A549 treated with Hydrocortisone at 1 μM for 4 hours (cell line): ENCODE measurements around the gene PRTN3. TPM values are rescaled to one million over a fixed set of nuclear protein-coding genes. Genes with fewer than 3 reads are reported as not detected.

ENCODE experiments used
- total RNA-seq: library from RNA; stranded (reverse); fragments of 200-300 nt; extraction: Qiagen RNA extraction; gene quantifications from 5 replicates; pipeline ENCODE4 v1.2.3, GENCODE V29; 2022

Gene PRTN3, protein sequence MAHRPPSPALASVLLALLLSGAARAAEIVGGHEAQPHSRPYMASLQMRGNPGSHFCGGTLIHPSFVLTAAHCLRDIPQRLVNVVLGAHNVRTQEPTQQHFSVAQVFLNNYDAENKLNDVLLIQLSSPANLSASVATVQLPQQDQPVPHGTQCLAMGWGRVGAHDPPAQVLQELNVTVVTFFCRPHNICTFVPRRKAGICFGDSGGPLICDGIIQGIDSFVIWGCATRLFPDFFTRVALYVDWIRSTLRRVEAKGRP
- total RNA-seq = 0.14 to 0.46 TPM (median 0.43 TPM) in 5 replicates

DNA sequence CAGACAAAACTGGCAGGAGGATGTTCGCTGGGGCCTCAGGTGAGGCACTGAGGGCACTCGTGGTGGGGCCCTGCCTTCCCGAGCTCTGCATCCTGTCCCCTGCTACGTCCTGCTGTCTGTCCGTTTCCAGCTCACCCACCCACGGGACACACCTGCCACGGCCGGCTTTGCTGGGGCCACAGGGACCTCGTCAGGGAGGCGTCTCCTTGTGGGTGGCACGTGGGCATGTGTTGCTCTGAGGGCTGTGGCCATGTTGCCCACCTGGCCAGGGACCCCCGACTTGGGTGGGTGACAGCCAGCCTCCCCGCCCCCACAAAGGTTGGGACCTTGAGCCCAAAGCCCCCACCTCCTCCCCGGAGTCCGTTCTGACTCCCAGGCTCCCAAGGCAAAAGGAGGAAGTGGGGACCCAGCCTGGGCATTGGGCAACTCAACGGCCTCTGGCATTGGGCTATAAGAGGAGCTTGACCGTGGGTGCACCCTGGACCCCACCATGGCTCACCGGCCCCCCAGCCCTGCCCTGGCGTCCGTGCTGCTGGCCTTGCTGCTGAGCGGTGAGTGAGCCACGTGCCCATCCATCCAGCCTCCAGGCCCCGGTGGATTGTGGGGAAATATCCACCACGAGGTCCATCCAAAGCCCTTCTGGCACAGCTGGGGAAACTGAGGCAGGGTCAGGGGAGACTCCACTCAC is at the start of gene PRTN3:
Gene PRTN3, plus strand, starts transcription at position 481 of the 688 bp plus-strand sequence. Its CDS starts 10 bp downstream, at position 491.

DNA sequence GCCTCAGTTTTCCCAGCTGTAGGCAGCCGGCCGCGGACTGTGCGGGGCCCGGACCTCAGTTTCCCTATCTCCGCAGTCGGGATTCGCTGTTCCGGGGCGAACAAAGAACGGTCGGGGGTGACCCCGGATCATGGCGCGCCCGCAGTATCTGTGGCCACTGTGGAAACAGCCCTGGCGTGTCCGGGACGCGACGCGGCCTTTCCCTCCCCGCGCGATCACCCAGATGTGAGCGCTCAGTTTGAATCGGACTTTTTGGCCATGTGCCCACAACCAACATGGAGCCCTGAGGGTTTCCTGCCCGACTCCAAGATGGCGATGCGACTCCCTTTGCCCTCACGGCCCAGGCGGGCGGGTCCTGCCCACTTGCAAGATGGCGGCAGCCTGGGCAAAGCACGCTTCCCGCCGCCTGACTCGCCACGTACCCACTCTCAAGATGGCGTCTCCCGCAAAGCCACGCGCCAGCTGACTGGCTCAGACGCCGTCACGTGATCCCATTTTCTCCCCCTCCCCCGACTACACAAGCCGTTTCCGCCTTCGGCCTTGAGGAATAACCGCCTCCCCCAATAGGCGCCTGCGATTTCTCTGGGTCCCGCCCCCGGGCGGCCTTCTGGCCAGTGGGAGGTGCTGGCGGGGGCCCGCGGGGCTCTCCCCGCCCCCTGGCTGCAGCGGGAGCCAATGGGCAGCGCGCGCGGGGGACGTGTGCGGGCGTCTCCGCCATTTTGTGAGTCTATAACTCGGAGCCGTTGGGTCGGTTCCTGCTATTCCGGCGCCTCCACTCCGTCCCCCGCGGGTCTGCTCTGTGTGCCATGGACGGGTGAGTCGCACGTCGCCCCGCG is 43.9 kb upstream of the PRTN3 start, which contains the start of gene PTBP1:
Gene PTBP1, plus strand, starts transcription at position 761 of the 836 bp plus-strand sequence. Its CDS starts 46 bp downstream, at position 807.

DNA sequence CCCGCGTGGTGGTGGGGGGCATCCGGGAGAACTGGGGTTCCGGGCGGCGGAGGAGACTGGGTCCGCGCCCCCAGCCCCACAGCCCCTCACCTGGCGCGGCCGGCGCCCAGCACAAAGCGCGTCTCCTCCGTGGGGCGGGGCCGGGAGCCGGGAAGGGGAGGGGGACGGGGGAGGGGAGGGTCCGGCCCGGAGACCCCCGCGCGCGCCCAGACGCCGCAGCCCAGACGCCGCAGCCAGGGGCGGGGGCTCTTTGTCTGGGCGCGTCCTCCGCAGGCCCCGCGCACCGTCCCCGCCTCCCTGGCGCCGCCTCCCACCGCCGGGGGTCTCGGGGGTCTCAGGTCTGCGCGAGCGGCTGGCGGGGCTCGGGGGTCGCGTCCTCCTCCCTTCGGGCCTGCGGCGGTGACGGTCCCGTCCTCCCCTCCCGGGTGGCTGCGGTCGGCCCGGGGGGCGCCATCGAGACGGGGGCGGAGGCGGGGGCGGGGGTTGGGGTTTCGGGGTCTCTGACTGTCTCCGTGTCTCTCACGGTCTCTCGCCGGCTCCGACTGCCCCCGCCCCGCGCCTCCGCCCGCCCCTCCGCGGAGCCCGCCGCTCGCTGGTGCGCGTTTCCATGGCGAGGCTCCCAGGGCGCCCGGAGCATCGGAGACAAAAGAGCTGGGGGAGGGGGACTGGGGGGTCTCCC is 18.8 kb upstream of the PRTN3 start, which contains the start of gene PLPPR3:
Gene PLPPR3, minus strand, starts transcription at position 131 of the 679 bp plus-strand sequence. CDS start 396 bp downstream, outside the sequence.

DNA sequence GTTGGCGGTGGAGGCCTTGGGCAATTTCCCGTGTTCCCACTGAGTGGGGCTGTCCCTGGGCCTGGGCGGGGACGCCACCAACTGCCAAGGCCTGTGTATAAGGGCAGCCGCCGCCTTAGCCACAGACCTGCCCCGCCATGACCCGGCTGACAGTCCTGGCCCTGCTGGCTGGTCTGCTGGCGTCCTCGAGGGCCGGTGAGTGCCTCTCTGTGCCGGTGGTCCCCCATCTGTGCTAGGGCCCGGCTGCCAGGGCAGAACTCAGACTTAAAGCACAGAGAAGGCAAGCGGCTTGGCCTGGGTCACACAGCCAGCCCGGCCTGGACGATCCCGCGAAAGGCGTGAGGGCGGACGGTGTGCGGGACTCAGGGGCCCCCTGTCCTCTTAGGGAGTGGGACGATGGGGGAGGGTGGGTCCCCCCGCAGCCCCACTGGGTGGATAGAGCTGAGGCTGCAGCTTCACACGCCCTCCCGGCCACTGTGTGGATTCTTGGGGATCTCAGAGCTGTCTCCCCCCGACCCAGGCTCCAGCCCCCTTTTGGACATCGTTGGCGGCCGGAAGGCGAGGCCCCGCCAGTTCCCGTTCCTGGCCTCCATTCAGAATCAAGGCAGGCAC is 13.0 kb upstream of the PRTN3 start, which contains the start of gene AZU1:
Gene AZU1, plus strand, starts transcription at position 128 of the 612 bp plus-strand sequence. Its CDS starts 10 bp downstream, at position 138.

DNA sequence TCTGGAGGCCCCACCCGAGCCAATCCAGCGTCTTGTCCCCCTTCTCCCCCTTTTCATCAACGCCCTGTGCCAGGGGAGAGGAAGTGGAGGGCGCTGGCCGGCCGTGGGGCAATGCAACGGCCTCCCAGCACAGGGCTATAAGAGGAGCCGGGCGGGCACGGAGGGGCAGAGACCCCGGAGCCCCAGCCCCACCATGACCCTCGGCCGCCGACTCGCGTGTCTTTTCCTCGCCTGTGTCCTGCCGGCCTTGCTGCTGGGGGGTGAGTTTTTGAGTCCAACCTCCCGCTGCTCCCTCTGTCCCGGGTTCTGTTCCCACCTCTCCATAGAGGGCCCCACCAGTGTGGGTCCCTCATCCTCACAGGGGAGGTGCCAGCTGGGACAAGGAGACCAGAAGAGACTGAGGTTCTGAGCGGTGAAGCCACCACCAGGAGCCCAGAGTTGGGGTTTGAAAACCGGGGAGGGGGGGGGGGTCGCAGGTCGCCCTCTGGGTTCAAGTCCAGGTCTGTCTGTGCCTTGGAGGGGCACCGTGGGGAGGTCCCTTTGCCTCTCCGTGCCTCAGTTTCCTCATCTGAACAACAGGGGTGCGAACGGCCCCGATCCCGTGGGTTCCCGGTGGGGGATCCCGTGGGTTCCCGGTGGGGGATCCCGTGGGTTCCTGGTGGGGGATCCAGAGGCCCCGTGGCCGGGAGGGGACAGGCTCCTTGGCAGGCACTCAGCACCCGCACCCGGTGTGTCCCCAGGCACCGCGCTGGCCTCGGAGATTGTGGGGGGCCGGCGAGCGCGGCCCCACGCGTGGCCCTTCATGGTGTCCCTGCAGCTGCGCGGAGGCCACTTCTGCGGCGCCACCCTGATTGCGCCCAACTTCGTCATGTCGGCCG is 11.6 kb downstream of the PRTN3 start, which contains the start of gene ELANE:
Gene ELANE, plus strand, starts transcription at position 168 of the 878 bp plus-strand sequence. Its CDS starts 26 bp downstream, at position 194.

DNA sequence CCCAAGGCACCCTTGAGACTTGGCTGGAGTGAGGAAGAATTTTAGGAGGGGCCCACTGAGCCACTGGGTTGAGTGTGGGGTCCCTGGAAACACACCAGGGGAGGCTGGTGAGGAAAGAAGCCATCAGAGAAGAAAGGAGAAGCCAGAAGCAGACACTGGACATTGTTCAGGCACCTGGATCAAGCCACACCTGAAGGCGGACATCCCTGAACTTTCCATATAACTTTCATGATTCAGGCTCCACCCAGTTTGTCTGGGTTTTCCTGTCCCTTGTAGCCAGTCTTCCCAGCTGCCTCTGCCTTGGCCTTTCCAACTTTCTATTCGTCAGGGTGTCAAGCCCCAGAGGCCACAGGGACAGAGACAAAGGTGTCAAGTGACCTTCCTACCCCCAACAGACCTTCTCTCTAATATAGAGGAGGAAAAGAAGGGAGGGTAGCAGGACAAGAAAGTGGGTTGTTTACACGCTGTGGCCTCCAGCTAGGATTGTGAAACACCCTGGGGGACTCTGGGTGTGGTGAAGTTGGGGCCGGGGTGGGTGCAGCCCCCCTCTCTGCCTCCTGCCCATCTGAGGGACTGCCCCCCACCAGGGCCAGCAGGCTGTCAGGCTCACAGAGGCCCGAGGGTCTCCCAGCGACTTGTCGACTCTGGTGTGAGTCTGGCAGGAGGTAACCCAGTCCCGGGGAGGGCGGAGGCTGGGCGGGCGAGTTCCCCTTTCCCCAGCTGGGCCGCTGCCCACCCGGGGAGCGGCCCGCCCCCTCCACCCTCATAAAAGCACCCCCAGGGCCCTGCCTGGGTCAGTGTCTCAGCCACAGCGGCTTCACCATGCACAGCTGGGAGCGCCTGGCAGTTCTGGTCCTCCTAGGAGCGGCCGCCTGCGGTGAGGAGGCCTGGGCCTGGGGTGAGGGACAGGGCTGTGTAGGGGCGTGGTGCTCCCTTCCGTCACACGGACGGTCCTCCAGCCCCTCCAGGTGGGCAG is 18.4 kb downstream of the PRTN3 start, which contains the start of gene CFD:
Gene CFD, plus strand, starts transcription at position 797 of the 976 bp plus-strand sequence. Its CDS starts 26 bp downstream, at position 823.

DNA sequence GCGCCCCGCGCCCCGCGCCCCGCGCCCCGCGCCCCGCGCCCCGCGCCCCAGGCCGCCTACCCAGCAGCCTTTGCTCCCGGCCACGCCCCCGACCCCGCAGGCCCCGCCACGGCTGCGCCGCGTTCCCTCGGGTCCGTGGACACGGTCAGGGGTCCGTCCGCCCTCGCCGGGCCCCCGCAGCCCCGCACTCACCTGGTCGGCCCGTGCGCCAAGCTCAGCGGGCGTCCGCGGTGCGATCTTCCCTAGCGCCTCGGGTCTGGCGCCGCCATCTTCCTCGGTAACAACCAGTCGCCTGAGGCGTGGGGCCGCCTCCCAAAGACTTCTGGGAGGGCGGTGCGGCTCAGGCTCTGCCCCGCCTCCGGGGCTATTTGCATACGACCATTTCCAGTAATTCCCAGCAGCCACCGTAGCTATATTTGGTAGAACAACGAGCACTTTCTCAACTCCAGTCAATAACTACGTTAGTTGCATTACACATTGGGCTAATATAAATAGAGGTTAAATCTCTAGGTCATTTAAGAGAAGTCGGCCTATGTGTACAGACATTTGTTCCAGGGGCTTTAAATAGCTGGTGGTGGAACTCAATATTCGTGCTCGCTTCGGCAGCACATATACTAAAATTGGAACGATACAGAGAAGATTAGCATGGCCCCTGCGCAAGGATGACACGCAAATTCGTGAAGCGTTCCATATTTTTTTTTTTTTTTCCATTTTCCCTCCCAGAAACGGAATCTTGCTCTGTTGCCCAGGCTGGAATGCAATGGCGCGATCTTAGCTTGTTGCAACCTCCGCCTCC is 52.3 kb downstream of the PRTN3 start, which contains the start of the genes MED16 and RNU6-9:
Gene MED16, minus strand, starts transcription at position 294 of the 796 bp plus-strand sequence. CDS start 2,056 bp downstream, outside the sequence.
Gene RNU6-9, plus strand, starts transcription at position 591 of the 796 bp plus-strand sequence.

Other genes starting within 250 kb of the PRTN3 start
- 68.0 to 91.4 TPM (median 86.6 TPM) in 5 replicates for gene POLRMT, start 207.5 kb upstream of the PRTN3 start, total RNA-seq
- gene FGF22, start 201.1 kb upstream of the PRTN3 start, total RNA-seq = 0.37 to 0.75 TPM (median 0.55 TPM) in 5 replicates
- 53.5 to 72.9 TPM (median 70.7 TPM) in 5 replicates for gene RNF126, start 177.8 kb upstream of the PRTN3 start, total RNA-seq
- gene FSTL3, start 164.6 kb upstream of the PRTN3 start, total RNA-seq = 210 to 272 TPM (median 239 TPM) in 5 replicates
- 0.16 to 0.23 TPM in 2 of 5 replicates, not detected in the others for gene PRSS57, start 145.5 kb upstream of the PRTN3 start, total RNA-seq
- gene PALM, start 132.1 kb upstream of the PRTN3 start, total RNA-seq = 12.0 to 17.9 TPM (median 14.3 TPM) in 5 replicates
- 73.4 to 86.5 TPM (median 79.6 TPM) in 5 replicates for gene MISP, start 89.9 kb upstream of the PRTN3 start, total RNA-seq
- gene PTBP1, start 43.5 kb upstream of the PRTN3 start, total RNA-seq = 195 to 244 TPM (median 206 TPM) in 5 replicates
- 2.5 to 5.6 TPM (median 3.7 TPM) in 5 replicates for gene PLPPR3, start 19.0 kb upstream of the PRTN3 start, total RNA-seq
- gene AZU1, start 13.2 kb upstream of the PRTN3 start, total RNA-seq = 0.14 to 0.56 TPM (median 0.23 TPM) in 5 replicates
- 0.09 to 0.46 TPM (median 0.20 TPM) in 5 replicates for gene ELANE, start 11.3 kb downstream of the PRTN3 start, total RNA-seq
- gene CFD, start 18.7 kb downstream of the PRTN3 start, total RNA-seq = 8.2 to 22.5 TPM (median 20.7 TPM) in 5 replicates
- gene MED16, start 52.2 kb downstream of the PRTN3 start, total RNA-seq = 13.1 to 25.9 TPM (median 23.8 TPM) in 5 replicates
- gene RNU6-9, start 52.5 kb downstream of the PRTN3 start, total RNA-seq = not detected in 5 replicates
- 30.7 to 39.0 TPM (median 37.7 TPM) in 5 replicates for gene R3HDM4, start 72.2 kb downstream of the PRTN3 start, total RNA-seq
- 0.18 to 0.53 TPM (median 0.47 TPM) in 5 replicates for gene KISS1R, start 76.3 kb downstream of the PRTN3 start, total RNA-seq
- 4.5 to 5.5 TPM (median 4.9 TPM) in 5 replicates for gene ARID3A, start 85.0 kb downstream of the PRTN3 start, total RNA-seq
- gene WDR18, start 143.3 kb downstream of the PRTN3 start, total RNA-seq = 41.9 to 70.4 TPM (median 66.9 TPM) in 5 replicates
- gene GRIN3B, start 159.4 kb downstream of the PRTN3 start, total RNA-seq = 1.6 to 3.6 TPM (median 2.4 TPM) in 5 replicates
- 88.1 to 125 TPM (median 119 TPM) in 5 replicates for gene TMEM259, start 180.1 kb downstream of the PRTN3 start, total RNA-seq
- gene RNU6-2, start 180.5 kb downstream of the PRTN3 start, total RNA-seq = not detected in 5 replicates
- 70.3 to 98.3 TPM (median 87.8 TPM) in 5 replicates for gene CNN2, start 185.6 kb downstream of the PRTN3 start, total RNA-seq
- 12.7 to 19.5 TPM (median 15.0 TPM) in 5 replicates for gene ABCA7, start 199.1 kb downstream of the PRTN3 start, total RNA-seq
- gene ARHGAP45, start 226.2 kb downstream of the PRTN3 start, total RNA-seq = 3.2 to 4.9 TPM (median 4.7 TPM) in 5 replicates